Inferior parietal cortex (tissue), 1 donor: ENCODE measurements around the gene CCDC148.
A peak's percentile ranks its signal among the peaks of the same experiment; 100 is the strongest.
"Not testable (repeated sequence)": the region's sequence is repeated elsewhere in the genome, so short reads cannot be mapped to it uniquely, and the experiment has no call there.

Experiments used
- DNase-seq: peaks from one replicate; pipeline ENCODE4 v3.0.0-alpha.2; 2016; ENCODE audit errors: extremely low spot score

CCDC148 gene

DNA sequence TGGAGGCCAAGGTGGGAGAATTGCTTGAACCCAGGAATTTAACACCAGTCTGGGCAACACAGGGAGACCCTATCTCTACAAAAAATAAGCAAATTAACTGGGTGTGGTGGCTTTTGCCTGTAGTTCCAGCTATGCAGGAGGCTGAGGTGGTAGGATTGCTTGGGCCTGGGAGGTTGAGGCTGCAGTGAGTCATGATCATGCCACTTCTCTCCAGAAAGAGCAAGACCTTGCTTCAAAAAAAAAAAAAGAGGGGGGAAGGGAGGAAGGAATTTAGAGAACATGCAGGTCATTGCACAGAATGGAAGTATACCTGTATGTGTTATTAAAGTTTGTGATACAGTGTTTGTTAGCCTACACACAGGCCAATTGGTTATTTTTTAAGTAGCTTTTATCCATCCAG lies 26.0 kb upstream of the CCDC148 start:
- no peak for DNase-seq

DNA sequence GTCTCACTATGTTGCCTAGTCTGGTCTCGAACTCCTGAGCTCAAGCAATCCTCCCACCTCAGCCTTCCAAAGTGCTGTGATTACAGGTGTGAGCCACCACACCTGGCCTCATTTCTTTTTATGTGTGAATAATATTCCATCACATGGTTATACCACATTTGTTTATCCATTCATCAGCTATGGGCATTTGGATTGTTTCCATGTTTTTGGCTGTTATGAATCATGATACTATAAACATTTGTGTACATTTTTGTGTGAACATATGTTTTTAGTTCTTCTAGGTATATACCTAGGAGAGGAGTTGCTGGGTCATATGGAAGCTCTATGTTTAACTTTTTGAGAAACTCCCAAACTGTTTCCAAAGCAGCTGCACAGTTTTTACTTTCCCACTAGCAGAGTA lies 24.6 kb upstream of the CCDC148 start:
- DNase-seq = no peak

DNA sequence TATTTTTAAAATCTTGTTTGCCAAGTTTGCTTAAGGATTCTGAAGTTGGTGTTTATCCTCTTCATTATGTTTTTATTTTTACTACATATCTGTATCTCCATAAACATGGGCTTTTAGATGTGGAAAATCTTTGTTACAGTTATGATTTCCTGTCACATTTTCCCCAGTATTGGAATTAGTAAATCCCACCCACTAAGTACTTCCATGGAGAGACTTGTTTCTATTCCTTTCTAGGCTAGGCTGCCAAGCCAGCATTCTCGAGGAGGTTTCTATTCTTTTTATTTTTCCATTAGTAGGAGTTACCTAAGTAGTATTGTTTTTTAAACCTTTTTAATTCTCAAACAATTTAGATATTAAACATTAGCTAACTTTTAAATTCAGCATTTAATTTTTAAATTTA lies 22.3 kb upstream of the CCDC148 start:
- no peak for DNase-seq

DNA sequence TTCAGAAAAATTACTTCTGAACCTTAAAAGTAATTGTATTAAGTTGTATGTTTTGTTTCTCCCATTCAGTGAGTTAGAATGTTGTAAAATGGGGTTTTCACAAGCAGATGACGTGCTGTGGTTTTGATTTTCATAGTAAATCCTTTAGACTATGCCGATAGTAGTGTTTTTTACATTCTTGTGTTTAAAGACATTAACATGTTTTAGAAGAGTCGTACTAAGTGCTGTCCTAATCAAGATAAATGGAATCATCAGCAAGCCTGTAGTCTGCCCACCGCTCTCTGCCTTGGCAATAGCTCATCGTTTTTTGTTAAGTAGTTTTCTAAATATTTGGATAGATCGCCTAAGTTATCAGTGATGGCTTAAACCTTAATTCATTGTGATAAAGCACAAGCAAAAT lies 21.7 kb upstream of the CCDC148 start:
- no peak for DNase-seq

DNA sequence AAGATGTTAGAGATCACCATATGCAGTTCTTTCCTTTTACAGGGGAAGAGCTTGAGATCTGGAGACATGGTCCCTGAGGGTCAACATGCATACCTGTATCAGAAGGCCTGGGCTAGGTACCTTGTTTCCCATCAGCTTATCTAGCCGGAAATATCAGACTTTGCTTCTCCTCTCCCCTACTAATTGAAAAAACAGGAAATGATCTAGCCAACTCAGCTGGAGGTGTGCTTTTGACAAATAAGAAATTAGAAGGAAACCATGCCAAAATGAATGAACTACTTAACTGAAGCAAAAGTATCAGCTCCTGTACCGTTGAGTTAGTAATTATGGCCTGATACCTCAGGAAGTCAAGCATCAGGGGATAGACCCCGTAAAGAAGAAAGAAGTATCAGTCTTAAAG lies 20.6 kb upstream of the CCDC148 start:
- DNase-seq = no peak

DNA sequence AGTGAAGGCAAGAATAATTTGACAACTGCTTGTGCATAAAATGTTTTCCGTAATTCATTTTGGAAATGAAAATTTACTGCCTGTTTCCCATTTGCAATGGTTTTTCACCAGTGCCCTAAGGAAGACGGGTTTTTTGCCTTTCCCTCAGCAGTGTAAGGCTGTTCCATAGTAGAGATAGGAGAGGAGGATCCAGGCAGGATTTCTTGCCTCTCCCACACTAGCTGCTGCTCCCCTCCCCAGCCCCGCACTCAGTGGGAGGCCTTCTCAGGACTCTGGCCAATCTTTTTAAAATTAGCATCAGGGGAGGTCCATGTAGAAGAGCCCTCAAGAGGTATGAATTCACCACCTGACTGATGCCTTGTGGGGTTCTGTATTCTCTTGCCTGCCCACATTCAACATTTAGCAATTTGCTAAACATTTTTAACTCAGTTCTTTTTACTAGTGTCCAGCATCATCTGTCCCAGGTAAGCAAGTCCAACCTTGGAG lies 18.0 kb upstream of the CCDC148 start:
- DNase-seq = not testable (repeated sequence)

DNA sequence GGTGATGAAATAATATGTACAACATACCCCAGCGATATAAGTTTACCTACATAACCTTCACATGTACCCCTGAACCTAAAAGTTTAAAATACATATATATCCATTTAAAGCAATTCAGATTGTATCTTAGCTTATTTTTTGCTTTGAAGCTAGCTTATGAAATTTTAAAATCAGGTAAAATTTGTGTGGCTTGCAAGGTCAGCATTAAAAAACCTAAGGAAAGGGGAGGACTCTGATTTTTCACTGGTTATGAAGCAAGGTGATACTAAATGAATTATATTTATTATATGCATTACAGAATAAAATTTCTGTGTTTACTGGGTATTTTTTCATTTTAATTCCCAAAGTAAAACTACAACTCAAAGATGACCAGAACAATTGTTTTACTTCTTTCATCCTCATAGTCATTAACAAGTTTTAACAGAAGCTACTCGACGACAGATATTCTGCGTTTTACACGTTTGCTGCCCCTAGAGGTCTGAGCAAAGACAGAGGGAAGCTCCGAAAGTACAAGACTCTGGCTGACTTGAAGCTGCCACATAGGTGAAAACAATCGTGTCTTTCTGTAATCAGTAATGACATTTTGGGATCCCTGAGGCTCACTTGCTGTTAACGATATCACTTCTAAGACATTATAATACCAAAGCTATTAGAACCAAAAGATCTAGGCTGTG lies 17.3 kb upstream of the CCDC148 start:
- no peak for DNase-seq

DNA sequence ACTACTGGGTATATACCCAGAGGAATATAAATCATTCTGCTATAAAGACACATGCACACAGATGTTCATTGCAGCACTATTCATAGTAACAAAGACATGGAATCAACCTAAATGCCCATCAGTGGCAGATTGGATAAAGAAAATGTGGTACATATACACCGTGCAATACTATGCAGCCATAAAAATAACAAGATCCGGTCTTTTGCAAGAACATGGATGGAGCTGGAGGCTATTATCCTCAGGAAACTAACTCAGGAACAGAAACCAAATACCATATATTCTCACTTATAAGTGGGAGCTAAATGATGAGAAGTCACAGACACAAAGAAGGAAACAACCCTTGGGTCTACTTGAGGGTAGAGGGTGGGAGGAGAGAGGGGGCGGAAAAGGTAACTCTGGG lies 16.7 kb upstream of the CCDC148 start:
- DNase-seq = not testable (repeated sequence)

DNA sequence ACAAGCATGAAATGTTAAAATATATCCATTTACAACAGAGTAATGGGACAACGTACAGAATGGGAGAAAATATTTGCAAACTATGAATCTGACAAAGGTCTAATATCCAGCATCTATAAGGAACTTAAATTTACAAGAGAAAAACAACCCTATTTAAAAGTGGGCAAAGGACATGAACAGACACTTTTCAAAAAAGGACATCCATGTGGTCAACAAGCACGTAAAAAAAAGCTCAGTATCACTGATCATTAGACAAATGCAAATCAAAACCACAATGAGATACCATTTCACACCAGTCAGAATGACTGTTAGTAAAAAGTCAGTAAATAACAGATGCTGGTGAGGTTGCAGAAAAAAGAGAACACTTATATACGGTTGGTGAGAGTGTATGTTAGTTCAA lies 16.3 kb upstream of the CCDC148 start:
- DNase-seq = not testable (repeated sequence)

DNA sequence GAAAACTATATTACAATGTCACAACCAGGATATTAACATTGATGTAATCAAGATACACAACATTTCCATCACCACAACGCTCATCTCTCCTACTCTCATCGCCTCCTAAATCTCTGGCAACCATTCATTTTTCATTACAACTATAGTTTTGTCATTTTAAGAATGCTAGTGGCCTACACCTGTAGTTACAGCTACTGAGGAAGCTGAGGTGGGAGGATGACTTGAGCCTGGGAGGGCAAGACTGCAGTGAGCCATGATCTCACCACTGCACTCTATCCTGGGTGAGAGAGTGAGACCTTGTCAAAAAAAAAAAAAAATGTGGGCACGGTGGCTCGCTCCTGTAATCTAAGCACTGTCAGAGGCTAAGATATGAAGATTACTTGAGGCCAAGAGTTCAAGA lies 10.7 kb upstream of the CCDC148 start:
- no peak for DNase-seq

DNA sequence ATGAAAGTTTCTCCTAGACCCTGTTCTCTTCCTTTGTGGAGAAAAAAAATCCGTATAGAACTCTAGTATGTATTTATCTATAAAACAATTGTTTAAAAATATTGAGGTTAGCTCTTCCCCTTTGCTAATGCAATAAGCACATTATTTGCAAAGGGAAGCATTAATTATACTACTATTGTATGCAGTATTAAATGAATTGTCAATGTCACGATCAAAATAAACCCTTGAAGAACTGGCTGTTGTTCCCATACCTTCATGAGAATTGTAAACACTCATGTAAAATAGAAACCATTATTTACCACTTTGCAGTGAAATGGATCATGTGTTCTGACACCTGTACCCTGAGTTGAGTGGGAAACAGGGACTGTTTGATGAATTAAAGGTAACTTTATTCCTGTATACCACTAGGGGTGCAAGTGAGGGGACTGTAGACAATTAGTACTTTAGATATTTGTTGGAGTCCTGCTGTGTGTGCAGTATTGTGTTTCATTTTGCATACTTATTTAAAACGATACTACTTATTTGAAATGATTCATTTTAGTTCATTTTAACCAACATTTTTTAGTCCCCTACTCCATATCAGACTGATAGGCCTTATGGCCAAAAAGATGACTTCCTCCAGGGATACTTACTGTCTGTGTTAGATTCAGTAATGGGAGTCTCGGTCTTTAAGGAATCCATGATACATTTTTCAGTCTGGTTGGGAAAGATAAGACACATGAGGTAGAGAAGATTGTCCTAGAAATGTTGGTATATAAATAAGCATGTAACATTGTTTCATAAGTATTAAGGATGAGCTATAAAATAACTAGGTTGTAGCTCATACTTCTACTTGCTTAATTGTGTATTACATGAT lies 8.1 kb upstream of the CCDC148 start:
- DNase-seq = no peak

DNA sequence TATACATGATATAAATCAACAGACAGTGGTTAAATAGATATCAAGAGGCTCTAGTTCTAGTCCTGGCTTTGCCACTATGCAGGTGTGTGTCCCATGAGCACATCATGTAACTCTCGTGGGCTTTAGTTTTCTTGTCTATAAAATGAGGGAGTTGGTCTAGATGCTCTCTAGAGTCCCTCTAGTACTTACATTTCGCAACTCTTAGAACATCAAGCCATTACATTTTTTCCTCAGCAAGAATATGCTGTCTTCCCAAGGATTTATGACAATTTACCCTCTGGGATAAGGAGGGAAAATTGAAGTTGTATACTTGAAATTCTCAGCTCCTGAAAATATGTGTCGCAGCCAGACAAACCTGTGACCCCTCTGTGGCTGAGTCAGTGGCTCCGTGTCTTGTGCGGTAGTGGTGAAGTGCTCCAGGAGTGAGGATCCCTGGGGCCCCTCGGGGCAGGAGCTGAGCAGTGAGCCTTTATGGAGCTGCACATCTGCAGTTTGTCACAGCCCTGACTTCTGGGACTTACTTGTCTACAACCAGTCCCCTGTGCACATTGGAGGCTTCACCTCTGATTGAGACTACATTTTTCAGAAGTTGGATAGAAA lies 7.0 kb upstream of the CCDC148 start:
- no peak for DNase-seq

DNA sequence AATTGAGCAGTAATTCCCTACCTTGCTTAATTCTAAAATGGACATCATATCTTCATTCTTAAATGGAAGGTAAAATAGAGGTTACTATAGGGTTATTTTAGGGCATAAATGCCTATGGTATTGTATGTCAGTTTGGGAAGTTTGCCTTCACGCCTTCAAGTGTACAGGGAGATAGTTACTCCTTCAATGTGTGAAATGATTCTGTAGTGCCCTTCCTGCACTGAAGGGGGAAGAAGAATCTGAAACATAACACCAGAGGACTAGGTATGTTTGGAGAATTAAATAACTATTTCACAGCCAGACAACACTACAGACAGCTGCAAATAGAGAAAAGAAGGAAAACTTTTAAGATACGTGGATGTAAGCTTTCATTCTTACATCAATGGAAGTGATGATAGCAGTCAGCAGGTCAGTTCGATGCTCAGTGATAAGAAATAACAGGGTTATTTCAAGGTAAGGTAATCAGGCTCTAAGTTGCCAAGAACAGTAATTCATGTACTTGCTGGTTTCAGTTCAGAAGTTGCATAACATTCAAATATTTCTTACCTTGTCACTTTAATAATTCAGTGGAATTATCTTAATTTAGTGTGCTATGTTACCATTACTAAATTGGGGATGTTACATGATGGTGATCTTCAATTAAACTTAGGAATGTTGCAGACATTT lies 4.2 kb upstream of the CCDC148 start:
- no peak for DNase-seq

DNA sequence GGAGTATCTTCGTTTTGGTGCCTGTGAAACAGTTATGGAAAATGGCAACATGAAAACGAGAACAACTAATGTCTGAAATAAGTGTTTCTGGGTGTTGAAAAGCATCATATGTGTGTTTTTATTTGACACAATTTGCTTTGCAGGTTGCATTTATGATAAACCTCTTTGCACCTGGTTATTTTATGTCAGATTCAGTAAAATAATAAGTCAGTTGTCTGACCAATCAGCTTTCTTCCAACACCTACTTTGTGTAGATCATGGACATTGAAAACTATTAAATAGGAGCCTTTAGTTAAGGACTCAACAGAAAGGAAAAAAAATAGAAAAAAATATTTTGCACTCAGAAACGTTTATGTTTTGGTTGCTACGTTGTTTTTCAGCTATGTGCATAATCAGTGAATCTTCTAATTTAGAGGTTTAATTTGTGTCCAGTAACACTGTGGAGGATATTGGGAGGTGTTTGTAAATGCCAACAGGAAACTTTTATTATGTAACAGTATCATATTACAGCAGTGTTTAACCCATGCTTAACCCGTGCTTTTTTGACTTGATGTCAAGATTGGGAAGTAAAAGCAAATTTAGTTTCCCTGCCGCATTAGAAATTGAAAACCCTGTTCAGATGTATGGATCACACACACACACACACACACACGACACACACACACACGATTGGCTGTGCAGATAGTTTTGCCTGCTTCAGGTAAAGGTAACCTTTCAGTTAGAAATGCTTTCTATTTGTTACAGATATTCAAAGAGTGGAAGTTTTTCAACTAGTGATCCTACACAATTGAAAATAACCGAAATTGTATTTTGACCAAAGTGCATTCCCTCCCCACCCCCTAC lies 2.8 kb upstream of the CCDC148 start:
- peak; percentile 53 for DNase-seq

DNA sequence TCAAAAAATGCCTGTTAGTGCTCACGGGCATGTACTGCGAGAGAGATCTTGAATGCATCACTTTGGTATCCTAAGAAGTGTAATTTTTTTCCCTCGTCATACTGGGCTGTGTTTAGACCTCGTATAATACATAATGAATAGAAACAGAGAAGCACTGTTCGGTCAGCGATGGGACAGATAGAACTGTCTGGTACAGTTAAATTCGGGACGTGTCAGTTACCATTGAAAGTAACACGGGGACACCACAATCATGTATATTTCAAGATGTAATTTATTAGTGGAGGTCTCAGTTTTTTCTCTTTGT lies 2.0 kb upstream of the CCDC148 start:
- DNase-seq = no peak

DNA sequence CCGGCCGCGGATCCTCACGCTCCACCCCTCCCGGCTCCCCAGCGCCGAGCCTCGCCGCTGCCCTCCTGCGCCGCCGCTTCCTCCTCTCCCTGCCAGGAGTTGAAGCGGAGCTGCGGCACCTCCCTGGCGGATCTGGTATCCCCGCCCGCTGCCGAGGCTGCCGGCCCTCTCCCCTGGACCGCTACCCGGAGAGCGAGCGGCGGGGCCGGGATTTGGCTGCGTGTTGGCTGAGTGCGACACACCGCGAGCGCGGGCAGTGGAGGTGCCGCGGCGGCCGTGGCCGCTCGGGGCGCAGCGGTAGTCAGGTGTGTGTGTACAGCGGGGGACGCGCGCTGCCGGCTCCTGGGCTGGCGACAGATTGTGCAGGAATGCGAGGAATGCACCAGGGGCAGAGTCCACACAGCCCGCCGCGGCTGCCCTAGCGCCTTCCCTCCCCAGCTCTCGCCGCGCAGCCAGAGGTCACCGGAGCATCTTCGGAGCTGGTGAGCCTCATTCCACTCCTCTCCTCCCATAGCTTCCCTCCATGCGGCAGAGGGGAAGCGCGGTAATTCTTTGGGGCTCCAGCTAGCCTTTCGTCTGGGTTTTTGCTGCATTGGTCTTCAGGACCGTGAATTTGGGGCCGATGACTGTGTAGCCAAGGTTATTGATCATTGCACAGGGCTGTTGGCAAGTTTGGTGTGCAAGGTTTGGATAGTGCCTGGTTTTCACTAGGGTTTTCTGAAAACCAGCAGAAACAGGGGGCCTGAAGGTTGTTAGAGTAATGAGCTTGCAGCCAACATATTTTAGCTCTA lies 1.5 kb upstream of the CCDC148 start:
- DNase-seq = peak; percentile 72

DNA sequence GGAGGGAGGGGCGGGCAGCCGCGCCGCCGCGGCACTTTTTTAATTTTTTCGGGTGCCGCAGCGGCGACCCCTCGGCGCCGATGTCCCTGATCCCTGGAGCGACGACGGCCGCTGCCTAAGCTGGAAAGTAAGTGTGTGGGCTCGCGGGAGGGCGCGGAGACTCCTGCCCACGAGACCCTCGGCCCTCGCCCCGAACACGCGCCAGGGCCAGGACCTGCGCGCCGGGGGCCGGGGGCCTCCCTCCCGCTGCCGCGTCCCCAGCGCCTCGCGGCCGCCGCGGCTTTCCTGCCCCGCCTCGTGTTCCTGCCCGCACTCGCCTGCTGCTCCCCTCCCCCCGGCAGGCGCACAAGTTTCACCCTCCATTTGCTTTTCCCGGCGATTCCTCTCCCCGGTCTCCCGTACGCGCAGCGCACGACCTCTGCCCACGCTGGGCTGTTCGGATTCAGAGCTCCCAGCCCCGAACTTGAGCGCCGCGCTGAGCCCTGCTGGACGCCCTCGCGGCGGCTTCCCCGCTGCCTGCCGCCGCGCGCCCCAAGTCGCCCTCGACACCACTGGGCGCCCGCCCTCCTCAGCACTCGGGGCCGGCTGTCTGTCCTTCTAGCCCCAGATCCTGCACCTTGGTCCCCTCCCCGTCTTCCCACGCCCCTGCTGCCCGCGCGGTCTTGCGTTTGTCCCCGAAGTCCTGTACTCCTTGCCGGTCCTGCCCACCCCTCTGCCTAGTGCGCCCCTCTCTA lies 706 bp upstream of the CCDC148 start:
- DNase-seq = peak; percentile 49

DNA sequence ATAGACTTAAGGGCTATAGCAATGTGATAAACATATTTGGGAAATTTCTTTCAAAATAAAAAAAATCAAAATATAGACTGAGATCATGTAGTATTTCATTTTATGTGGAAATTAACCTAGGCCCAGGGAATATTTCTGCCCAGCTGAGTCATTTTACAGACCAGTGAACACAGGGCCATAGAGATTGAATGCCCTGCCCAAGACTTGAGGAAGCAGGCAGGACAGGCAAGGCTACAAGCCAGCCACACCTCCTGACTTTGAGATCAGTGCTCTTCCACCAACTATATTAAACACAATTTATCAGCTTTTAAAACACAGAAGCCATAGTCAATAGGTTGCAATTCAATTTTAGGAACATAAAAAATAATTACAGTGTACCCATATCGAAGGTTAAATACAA lies 12.9 kb downstream of the CCDC148 start:
- DNase-seq = no peak

DNA sequence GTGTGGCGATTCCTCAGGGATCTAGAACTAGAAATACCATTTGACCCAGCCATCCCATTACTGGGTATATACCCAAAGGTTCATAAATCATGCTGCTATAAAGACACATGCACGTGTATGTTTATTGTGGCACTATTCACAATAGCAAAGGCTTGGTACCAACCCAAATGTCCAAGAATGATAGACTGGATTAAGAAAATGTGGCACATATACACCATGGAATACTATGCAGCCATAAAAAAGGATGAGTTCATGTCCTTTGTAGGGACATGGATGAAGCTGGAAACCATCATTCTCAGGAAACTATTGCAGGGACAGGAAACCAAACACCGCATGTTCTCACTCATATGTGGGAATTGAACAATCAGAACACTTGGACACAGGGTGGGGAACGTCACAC lies 17.5 kb downstream of the CCDC148 start:
- not testable (repeated sequence) for DNase-seq

DNA sequence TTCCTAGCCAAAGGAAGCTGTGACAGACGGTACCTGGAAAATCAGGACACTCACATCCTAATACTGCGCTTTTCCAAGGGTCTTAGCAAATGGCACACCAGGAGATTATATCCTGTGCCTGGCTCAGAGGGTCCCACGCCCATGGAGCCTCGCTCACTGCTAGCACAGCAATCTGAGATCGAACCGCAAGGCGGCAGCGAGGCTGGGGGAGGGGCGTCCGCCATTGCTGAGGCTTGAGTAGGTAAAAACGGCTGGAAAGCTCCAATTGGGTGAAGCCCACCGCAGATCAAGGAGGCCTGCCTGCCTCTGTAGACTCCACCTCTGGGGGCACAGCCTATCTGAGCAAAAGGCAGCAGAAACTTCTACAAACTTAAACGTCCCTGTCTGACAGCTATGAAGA lies 22.8 kb downstream of the CCDC148 start:
- DNase-seq = not testable (repeated sequence)
